Activated CD4-positive, alpha-beta T cell treated with anti-CD3 and anti-CD28 coated beads, Interleukin-2, amount 10 ng/mL, durations not matched to agents 24 days and 14 days (primary cell): Measurements from ENCODE around the gene SLC25A4. TPM values are rescaled to one million over a fixed set of nuclear protein-coding genes. Genes with fewer than 3 reads are reported as not detected.
A peak's percentile ranks its signal among the peaks of the same experiment; 100 is the strongest.

Experiments used
- DNase-seq: peaks from one replicate; pipeline ENCODE4 v3.0.0; 2022
- H3K27ac Mint-ChIP-seq: one replicate; pipeline ENCODE4 v1.8.0; 2022; ENCODE audit warnings: mild to moderate bottlenecking, mixed read lengths
- H3K27me3 Mint-ChIP-seq: one replicate; pipeline ENCODE4 v1.8.0; 2022; ENCODE audit warnings: mixed read lengths
- H3K36me3 Mint-ChIP-seq: one replicate; pipeline ENCODE4 v1.8.0; 2022; ENCODE audit warnings: low read depth, mild to moderate bottlenecking, mixed read lengths
- H3K4me1 Mint-ChIP-seq: one replicate; pipeline ENCODE4 v1.8.0; 2021; ENCODE audit warnings: mixed read lengths
- H3K4me3 Mint-ChIP-seq: one replicate; pipeline ENCODE4 v1.8.0; 2022; ENCODE audit warnings: mild to moderate bottlenecking, moderate library complexity, mixed read lengths
- H3K9me3 Mint-ChIP-seq: one replicate; pipeline ENCODE4 v1.8.0; 2021; ENCODE audit warnings: mixed read lengths
- intact Hi-C: fragments of 100-400 bp; cut with micrococcal nuclease; formaldehyde crosslinking; loops from one replicate; pipeline ENCODE4 v1.15.1; 2023
- total RNA-seq: library from RNA; stranded (reverse); gene quantifications from 2 replicates; pipeline ENCODE4 v1.2.3, GENCODE V29; 2022

SLC25A4 gene
- total RNA-seq, 1 donor from 2014 or later: 1.9 TPM

DNA sequence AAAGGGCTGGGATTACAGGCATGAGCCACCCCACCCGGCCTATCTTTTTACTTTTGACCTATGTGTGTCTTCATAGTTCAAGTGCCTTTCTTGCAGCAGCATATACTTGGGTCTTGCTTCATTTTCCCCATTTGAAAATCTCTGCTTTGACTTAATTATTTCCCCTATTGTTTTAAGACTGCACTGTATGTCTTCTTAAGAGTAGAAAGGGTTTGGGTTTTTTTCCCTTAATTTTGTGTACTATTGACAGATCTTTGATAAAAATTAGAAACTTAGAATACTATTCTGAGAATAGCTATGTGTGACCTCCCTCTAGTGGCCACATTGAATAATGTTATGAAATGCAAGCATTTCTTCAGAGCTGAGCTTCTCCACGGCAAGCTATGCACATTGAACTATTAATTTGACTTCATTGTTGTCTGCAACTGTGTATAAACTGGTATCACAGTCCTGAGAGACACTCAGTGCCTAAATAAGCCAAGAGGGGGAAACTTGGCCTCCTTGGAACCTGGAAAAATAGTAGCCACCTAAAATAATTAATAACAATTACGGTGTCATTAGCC lies 8.7 kb upstream of the SLC25A4 start:
- intact Hi-C loops: loop anchor here (1.0 to 2.0 kb wide), 2 partner anchors 95 to 390 kb away; no protein-coding TSS in a partner anchor
- no peaks in the 10 kb centered on the region for H3K4me1 Mint-ChIP-seq
- no peaks in the 10 kb centered on the region for H3K9me3 Mint-ChIP-seq
- peak; percentile 68 for DNase-seq
- H3K27me3 Mint-ChIP-seq: peaks cover 42% of the 10 kb centered on the region
- no peak overlapping the region for H3K4me3 Mint-ChIP-seq
- no peaks in the 10 kb centered on the region for H3K36me3 Mint-ChIP-seq
- no peak overlapping the region for H3K27ac Mint-ChIP-seq

GRCh38 chr4:185137233-185137925 lies 5.7 kb upstream of the SLC25A4 start:
- no peak for DNase-seq
- Mint-ChIP-seq H3K4me3 (no peak overlapping the region), H3K4me1 (peaks cover 2% of the 10 kb centered on the region), H3K36me3 (no peaks in the 10 kb centered on the region), H3K27me3 (peaks cover 47% of the 10 kb centered on the region), H3K9me3 (no peaks in the 10 kb centered on the region), H3K27ac (no peak overlapping the region)
- intact Hi-C loops: no loop called here

DNA sequence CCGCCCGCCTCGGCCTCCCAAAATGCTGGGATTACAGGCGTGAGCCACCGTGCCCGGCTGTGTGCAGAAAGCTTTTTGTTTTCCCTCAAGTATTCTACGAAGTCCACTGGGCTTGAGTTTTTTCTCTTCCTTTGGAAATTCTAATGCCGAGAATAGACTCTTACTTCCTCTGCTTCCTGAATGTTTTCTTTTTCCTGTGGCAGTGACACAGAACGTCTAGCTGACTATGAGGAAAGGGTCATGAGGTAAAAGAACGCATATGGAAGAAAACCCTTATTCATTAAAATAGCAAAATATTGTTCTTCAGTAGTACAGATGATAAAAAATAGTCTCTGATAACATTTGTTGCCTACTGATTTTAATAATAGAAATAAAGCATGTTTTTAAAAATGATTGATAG lies 4.9 kb upstream of the SLC25A4 start:
- H3K36me3 Mint-ChIP-seq: no peaks in the 10 kb centered on the region
- H3K9me3 Mint-ChIP-seq: no peaks in the 10 kb centered on the region
- H3K27ac Mint-ChIP-seq: no peak overlapping the region
- no peak for DNase-seq
- intact Hi-C loops: no loop called here
- no peak overlapping the region for H3K4me3 Mint-ChIP-seq
- H3K4me1 Mint-ChIP-seq: peaks cover 5% of the 10 kb centered on the region
- H3K27me3 Mint-ChIP-seq: peaks cover 48% of the 10 kb centered on the region

DNA sequence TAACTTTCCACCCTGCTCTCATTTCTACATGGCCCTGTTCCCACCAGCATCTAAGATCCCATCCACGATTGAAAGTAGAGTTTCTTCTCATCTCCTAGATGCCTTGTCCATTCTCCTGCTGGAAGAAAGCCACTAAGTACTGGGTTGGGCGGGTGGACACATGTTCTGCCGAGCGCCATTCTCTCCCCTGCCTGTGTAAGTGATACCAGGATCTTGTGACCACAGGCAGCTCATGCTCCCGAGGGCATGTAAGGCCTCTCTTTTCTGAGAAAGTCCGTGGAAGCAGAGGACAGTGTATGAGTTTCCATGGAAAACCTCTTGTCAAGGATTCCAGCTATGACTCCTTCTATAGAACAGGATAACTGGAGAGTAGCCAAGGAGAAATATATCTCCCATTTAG lies 3.3 kb upstream of the SLC25A4 start:
- no peak overlapping the region for H3K27ac Mint-ChIP-seq
- intact Hi-C loops: loop anchor here (5.0 to 10.0 kb wide), 4 partner anchors 43 to 315 kb away; partner anchors contain the start of genes ACSL1, ANKRD37, HELT and LRP2BP
- H3K4me3 Mint-ChIP-seq: no peak overlapping the region
- no peaks in the 10 kb centered on the region for H3K9me3 Mint-ChIP-seq
- no peak for DNase-seq
- H3K4me1 Mint-ChIP-seq: peaks cover 7% of the 10 kb centered on the region
- no peaks in the 10 kb centered on the region for H3K36me3 Mint-ChIP-seq
- peaks cover 53% of the 10 kb centered on the region for H3K27me3 Mint-ChIP-seq

GRCh38 chr4:185141777-185142176 lies 1.3 kb upstream of the SLC25A4 start:
- H3K27ac Mint-ChIP-seq: no peak overlapping the region
- DNase-seq: no peak
- no peaks in the 10 kb centered on the region for H3K36me3 Mint-ChIP-seq
- no peaks in the 10 kb centered on the region for H3K9me3 Mint-ChIP-seq
- peaks cover 7% of the 10 kb centered on the region for H3K4me1 Mint-ChIP-seq
- H3K4me3 Mint-ChIP-seq: no peak overlapping the region
- H3K27me3 Mint-ChIP-seq: peaks cover 68% of the 10 kb centered on the region
- intact Hi-C loops: loop anchor here (5.0 to 10.0 kb wide), 4 partner anchors 41 to 317 kb away; partner anchors contain the start of genes ACSL1, ANKRD37, HELT and LRP2BP

- Mint-ChIP-seq H3K27ac (peak overlapping the region; percentile 65), H3K36me3 (no peaks in the 10 kb centered on the region), H3K9me3 (no peaks in the 10 kb centered on the region), H3K4me1 (peaks cover 7% of the 10 kb centered on the region), H3K4me3 (peak overlapping the region; percentile 86), H3K27me3 (peaks cover 67% of the 10 kb centered on the region)
- DNase-seq: no peak
- intact Hi-C loops: loop anchor here (5.0 to 10.0 kb wide), 4 partner anchors 40 to 318 kb away; partner anchors contain the start of genes ACSL1, ANKRD37, HELT and LRP2BP
Measured at GRCh38 chr4:185142564-185142911, 528 bp upstream of the SLC25A4 start.

- H3K27me3 Mint-ChIP-seq: peaks cover 60% of the 10 kb centered on the region
- DNase-seq: no peak
Measured at GRCh38 chr4:185143601-185143969, 519 bp downstream of the SLC25A4 start.

GRCh38 chr4:185144601-185145240 lies 1.7 kb downstream of the SLC25A4 start:
- intact Hi-C loops: loop anchor here (5.0 to 10.0 kb wide), 4 partner anchors 38 to 320 kb away; partner anchors contain the start of genes ACSL1, ANKRD37, HELT and LRP2BP
- Mint-ChIP-seq H3K4me1 (peaks cover 7% of the 10 kb centered on the region), H3K36me3 (no peaks in the 10 kb centered on the region), H3K27ac (no peak overlapping the region), H3K27me3 (peaks cover 53% of the 10 kb centered on the region), H3K4me3 (no peak overlapping the region), H3K9me3 (no peaks in the 10 kb centered on the region)
- no peak for DNase-seq

More at GRCh38 chr4:185143601-185143969, 519 bp downstream of the SLC25A4 start:
- H3K36me3 Mint-ChIP-seq: no peaks in the 10 kb centered on the region
- H3K4me1 Mint-ChIP-seq: peaks cover 7% of the 10 kb centered on the region
- peak overlapping the region; percentile 86 for H3K4me3 Mint-ChIP-seq
- intact Hi-C loops: loop anchor here (1.0 to 10.0 kb wide), 5 partner anchors 22 to 319 kb away; partner anchors contain the start of genes ACSL1, ANKRD37, HELT and LRP2BP
- H3K27ac Mint-ChIP-seq: no peak overlapping the region
- no peaks in the 10 kb centered on the region for H3K9me3 Mint-ChIP-seq

- DNase-seq: no peak
- intact Hi-C loops: loop anchor here (10.0 kb wide), 1 partner anchor 321 kb away; the partner anchor contains the start of gene ACSL1
- Mint-ChIP-seq H3K27ac (no peak overlapping the region), H3K9me3 (no peaks in the 10 kb centered on the region), H3K36me3 (peaks cover 2% of the 10 kb centered on the region), H3K4me3 (no peak overlapping the region), H3K4me1 (peaks cover 11% of the 10 kb centered on the region), H3K27me3 (peaks cover 48% of the 10 kb centered on the region)
Measured at GRCh38 chr4:185145572-185145971, 2.5 kb downstream of the SLC25A4 start.

- H3K27ac Mint-ChIP-seq: no peak overlapping the region
- intact Hi-C loops: loop anchor here (10.0 kb wide), 1 partner anchor 325 kb away; the partner anchor contains the start of gene ACSL1
- no peak for DNase-seq
- no peak overlapping the region for H3K4me3 Mint-ChIP-seq
- peaks cover 22% of the 10 kb centered on the region for H3K27me3 Mint-ChIP-seq
- no peaks in the 10 kb centered on the region for H3K9me3 Mint-ChIP-seq
- H3K36me3 Mint-ChIP-seq: peaks cover 23% of the 10 kb centered on the region
- H3K4me1 Mint-ChIP-seq: peaks cover 3% of the 10 kb centered on the region
Measured at GRCh38 chr4:185149392-185149791, 6.3 kb downstream of the SLC25A4 start.

GRCh38 chr4:185151296-185151695 lies 8.2 kb downstream of the SLC25A4 start:
- peaks cover 5% of the 10 kb centered on the region for H3K27me3 Mint-ChIP-seq
- no peak overlapping the region for H3K27ac Mint-ChIP-seq
- intact Hi-C loops: no loop called here
- DNase-seq: no peak
- H3K9me3 Mint-ChIP-seq: no peaks in the 10 kb centered on the region
- peaks cover 26% of the 10 kb centered on the region for H3K36me3 Mint-ChIP-seq
- H3K4me1 Mint-ChIP-seq: peaks cover 3% of the 10 kb centered on the region
- H3K4me3 Mint-ChIP-seq: no peak overlapping the region

DNA sequence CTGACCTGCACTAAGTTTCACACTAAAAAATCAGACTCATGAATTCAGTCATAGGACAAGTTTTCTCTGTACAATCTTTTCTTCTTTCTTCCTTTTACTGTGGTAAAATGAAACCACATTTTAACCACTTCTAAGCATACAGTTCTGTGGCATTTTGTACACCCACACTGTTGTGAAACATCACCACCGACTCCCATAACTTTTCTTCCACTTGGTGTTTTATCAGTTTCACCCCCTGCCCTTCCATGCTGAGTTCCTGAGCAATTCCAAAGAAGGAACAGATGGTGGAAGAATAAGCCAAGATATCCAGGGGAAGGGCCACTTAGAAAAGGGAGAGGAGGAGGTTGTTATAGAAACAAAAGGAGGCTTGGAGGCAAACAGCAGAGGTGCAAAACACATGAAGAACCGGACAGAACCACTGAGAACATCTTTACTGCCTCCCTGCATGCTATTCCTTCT lies 22.6 kb downstream of the SLC25A4 start:
- Mint-ChIP-seq H3K36me3 (peaks cover 67% of the 10 kb centered on the region), H3K27ac (peak overlapping the region; percentile 85), H3K27me3 (peaks cover 18% of the 10 kb centered on the region), H3K4me1 (peaks cover 14% of the 10 kb centered on the region), H3K4me3 (peak overlapping the region; percentile 20), H3K9me3 (no peaks in the 10 kb centered on the region)
- intact Hi-C loops: loop anchor here (1.0 to 2.0 kb wide), 3 partner anchors 15 to 43 kb away; partner anchors contain the start of genes SLC25A4 and SNX25
- DNase-seq: peak; percentile 76

DNA sequence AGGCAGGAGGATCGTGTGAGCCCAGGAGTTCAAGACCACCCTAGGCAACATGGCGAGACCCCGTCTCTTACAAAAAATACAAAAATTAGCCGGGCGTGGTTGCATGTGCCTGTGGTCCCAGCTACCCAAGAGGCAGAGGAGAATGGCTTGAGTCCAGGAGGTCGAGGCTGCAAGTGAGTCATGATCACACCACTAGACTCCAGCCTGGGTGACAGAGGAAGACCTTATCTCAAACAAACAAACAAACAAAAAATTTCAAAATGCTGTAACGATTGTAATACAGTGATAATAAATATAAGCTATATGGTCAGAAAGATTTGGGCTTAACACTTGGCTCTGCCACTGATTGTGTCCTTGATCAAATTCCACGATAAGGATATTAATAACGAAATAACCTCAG lies 24.2 kb downstream of the SLC25A4 start:
- peaks cover 14% of the 10 kb centered on the region for H3K4me1 Mint-ChIP-seq
- H3K36me3 Mint-ChIP-seq: peaks cover 64% of the 10 kb centered on the region
- peaks cover 18% of the 10 kb centered on the region for H3K27me3 Mint-ChIP-seq
- H3K27ac Mint-ChIP-seq: no peak overlapping the region
- intact Hi-C loops: no loop called here
- no peaks in the 10 kb centered on the region for H3K9me3 Mint-ChIP-seq
- no peak overlapping the region for H3K4me3 Mint-ChIP-seq
- no peak for DNase-seq
